Common myeloid progenitor, CD34-positive (primary cell): ENCODE measurements around the gene BNC2.

Experiments used
- CTCF ChIA-PET: fragments of 350-600 bp; sonication (Branson Sonifier 250); formaldehyde crosslinking; loops from one replicate; lab custom pipeline; 2021; ENCODE audit warnings: antibody characterized with exemption; lab: Charles Lee
- POLR2A ChIA-PET: fragments of 350-600 bp; sonication (Branson Sonifier 250); formaldehyde crosslinking; loops from one replicate; lab custom pipeline; 2021; ENCODE audit warnings: antibody characterized with exemption; lab: Charles Lee
- DNase-seq, 3 donors: peaks; one replicate each; pipeline versions ENCODE4 v3.0.0 to v3.0.0-alpha.2; 2013
- H3K27ac ChIP-seq, 2 experiments: 1 replicate in 1 of 2; 2 replicates in 1 of 2; pipeline ENCODE4 v1.7.0; 2013; ENCODE audit warnings: inconsistent platforms in 2 of 2, low read length in 2 of 2, mild to moderate bottlenecking in 2 of 2, low read depth in 1 of 2, moderate library complexity in 1 of 2; ENCODE audit not compliant: severe bottlenecking in 2 of 2, insufficient read depth in 1 of 2, poor library complexity in 1 of 2
- H3K27me3 ChIP-seq, 5 experiments: replicated peaks in 2 of 5; 1 replicate in 3 of 5; 2 replicates in 2 of 5; pipeline versions ENCODE4 v1.6.1 to v1.7.0; 2013; ENCODE audit warnings: low read length in 4 of 5, mild to moderate bottlenecking in 2 of 5, moderate library complexity in 2 of 5, inconsistent platforms in 1 of 5; ENCODE audit not compliant: insufficient read depth in 5 of 5, control insufficient read depth in 4 of 5
- H3K36me3 ChIP-seq, 4 experiments: 1 replicate in 2 of 4; 2 replicates in 2 of 4; pipeline versions ENCODE4 v1.6.1 to v1.7.0; 2013; ENCODE audit warnings: low read length in 3 of 4, control low read depth in 1 of 4, mild to moderate bottlenecking in 1 of 4; ENCODE audit not compliant: control insufficient read depth in 4 of 4, insufficient read depth in 4 of 4
- H3K4me1 ChIP-seq, 4 experiments: 1 replicate in 3 of 4; 2 replicates in 1 of 4; pipeline versions ENCODE4 v1.6.1 to v1.7.1; 2013; ENCODE audit warnings: low read length in 3 of 4, mild to moderate bottlenecking in 3 of 4, control low read depth in 1 of 4, inconsistent platforms in 1 of 4, moderate library complexity in 1 of 4; ENCODE audit not compliant: control insufficient read depth in 4 of 4, insufficient read depth in 4 of 4; ENCODE audit errors: control extremely low read depth in 1 of 4
- H3K4me3 ChIP-seq, 7 experiments: 1 replicate in 4 of 7; 2 replicates in 3 of 7; pipeline versions ENCODE4 v1.5.1 to v1.7.0; 2013; ENCODE audit warnings: mild to moderate bottlenecking in 7 of 7, low read length in 6 of 7, moderate library complexity in 6 of 7, inconsistent platforms in 2 of 7, low read depth in 2 of 7, control low read depth in 1 of 7; ENCODE audit not compliant: insufficient read depth in 4 of 7, control insufficient read depth in 1 of 7; ENCODE audit errors: extremely low read depth in 1 of 7
- H3K9me3 ChIP-seq, 5 experiments: 1 replicate in 4 of 5; 2 replicates in 1 of 5; pipeline versions ENCODE4 v1.6.1 to v1.7.1; 2013; ENCODE audit warnings: low read length in 4 of 5, mild to moderate bottlenecking in 2 of 5, inconsistent platforms in 1 of 5, low read depth in 1 of 5, moderate library complexity in 1 of 5; ENCODE audit not compliant: control insufficient read depth in 4 of 5, insufficient read depth in 2 of 5; ENCODE audit errors: control extremely low read depth in 1 of 5
- WGBS: methylation state at CpG from one replicate; pipeline ENCODE4 v1.1.5; 2013; ENCODE audit not compliant: insufficient coverage; 5-methylcytosine and 5-hydroxymethylcytosine counted together

BNC2 gene

DNA sequence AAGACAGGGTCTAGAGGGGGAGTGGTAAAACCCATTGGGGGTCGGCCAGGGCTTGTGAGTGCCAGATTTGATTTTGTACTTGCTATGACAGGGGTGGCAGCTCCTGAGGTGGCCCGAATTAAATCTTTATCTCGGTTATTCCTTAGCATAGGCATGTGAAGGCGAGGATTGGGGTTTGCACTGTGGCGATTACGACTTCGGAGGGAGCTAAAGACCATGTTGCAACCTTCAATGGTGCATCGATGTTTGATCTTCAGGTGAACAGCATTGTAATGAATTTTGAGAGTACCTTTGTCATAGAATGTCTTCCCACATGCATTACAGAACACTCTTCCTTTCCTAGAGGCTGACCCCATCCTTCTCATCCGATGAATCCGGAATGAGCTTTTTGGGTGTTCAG lies 433.9 kb downstream of the BNC2 start:
- ChIA-PET CTCF (no interaction called here), POLR2A (no interaction called here)
- no peak overlapping the region for H3K27ac ChIP-seq
- H3K4me3 ChIP-seq: no peak overlapping the region
- DNase-seq: no peak
- peaks cover 0 to 3% (median 0%) of the 10 kb centered on the region in 5 experiments for H3K9me3 ChIP-seq
- no peaks in the 10 kb centered on the region for H3K4me1 ChIP-seq
- H3K27me3 ChIP-seq: peaks cover 0 to 2% (median 0%) of the 10 kb centered on the region in 5 experiments
- 98% methylated on average over 10 of the region's 10 CpGs for WGBS
- no peaks in the 10 kb centered on the region for H3K36me3 ChIP-seq

DNA sequence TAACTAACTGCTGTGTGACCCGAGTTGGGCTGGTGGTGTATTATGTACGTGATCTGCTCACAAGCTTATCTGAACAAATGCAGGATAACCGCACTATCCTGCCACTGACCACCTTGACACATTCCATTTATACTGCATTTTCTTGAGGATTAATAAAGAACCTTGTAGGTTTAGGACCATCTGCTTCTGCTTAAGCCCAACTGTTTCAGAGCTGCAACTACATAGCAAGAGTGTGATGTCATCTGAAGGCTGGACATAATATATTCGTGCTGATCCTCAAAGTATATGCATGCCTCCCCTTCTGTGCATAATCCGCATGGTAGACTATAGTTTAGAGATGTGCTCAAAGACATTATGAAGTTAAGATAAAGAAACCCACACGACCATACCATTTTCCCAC lies 435.9 kb downstream of the BNC2 start:
- H3K27me3 ChIP-seq: peaks cover 0 to 2% (median 0%) of the 10 kb centered on the region in 5 experiments
- no peaks in the 10 kb centered on the region for H3K36me3 ChIP-seq
- H3K4me1 ChIP-seq: no peaks in the 10 kb centered on the region
- no peak overlapping the region for H3K27ac ChIP-seq
- POLR2A ChIA-PET: no interaction called here
- WGBS: 100% methylated on average over 2 of the region's 6 CpGs
- CTCF ChIA-PET: no interaction called here
- H3K4me3 ChIP-seq: no peak overlapping the region
- no peak for DNase-seq
- peaks cover 0 to 3% (median 0%) of the 10 kb centered on the region in 5 experiments for H3K9me3 ChIP-seq

DNA sequence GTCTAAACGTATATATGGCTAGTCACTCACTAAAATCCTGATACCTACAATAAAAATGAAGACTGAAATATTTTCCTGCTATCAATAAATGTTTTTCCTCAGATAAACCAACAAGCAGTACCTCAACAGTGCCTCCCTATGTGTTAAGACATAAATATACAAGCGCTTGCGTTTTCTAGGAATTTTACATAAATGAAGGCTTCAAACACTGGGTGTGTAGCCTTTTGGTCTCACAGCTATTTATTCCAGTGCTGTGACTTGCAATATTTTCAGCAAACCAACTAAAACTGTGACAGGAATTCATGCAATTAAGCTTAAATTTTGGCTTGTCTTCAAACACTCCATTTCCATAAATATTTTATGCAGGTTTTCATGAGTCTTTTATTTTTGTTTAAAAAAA lies 437.0 kb downstream of the BNC2 start:
- Histone ChIP-seq H3K36me3 (no peaks in the 10 kb centered on the region), H3K27me3 (peaks cover 0 to 2% (median 0%) of the 10 kb centered on the region in 5 experiments), H3K4me3 (no peak overlapping the region), H3K27ac (no peak overlapping the region), H3K9me3 (no peaks in the 10 kb centered on the region), H3K4me1 (no peaks in the 10 kb centered on the region)
- ChIA-PET POLR2A (no interaction called here), CTCF (no interaction called here)
- 100% methylated on average over 2 of the region's 3 CpGs for WGBS
- no peak for DNase-seq

DNA sequence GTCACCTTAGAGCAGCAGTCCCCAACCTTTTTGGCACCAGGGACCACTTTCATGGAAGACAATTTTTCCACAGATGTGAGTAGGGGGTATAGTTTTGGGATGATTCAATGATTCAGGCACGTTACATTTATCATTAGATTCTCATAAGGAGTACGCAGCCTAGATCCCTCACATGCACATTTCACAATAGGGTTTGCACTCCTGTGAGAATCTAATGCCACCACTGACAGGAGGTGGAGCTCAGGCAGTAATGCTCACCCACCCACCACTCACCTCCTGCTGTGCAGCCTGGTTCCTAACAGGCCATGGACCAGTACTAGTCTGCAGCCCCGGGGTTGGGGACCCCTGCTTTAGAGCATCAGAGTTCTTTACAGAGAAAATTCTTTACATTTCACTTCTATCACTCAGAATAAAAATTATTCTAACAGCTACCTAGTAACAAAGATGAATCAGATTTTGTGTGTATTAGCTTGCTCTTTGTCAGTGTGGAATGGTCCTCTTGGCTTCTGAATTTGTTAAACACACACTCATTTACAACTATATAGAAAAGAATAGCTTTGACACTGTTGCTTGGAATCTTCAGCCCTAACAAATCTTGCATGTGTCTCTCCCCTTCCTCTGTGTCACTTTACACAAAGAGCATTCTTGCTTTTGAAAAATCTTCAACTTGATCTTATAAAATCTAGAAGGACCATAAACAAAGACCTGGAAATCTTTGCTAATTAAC lies 438.6 kb downstream of the BNC2 start:
- ChIA-PET POLR2A (no interaction called here), CTCF (no interaction called here)
- DNase-seq: no peak
- H3K4me3 ChIP-seq: no peak overlapping the region
- no peaks in the 10 kb centered on the region for H3K27me3 ChIP-seq
- H3K36me3 ChIP-seq: no peaks in the 10 kb centered on the region
- H3K9me3 ChIP-seq: no peaks in the 10 kb centered on the region
- no peak overlapping the region for H3K27ac ChIP-seq
- WGBS: no CpG with 5 or more reads among the region's 3 CpGs
- H3K4me1 ChIP-seq: no peaks in the 10 kb centered on the region

DNA sequence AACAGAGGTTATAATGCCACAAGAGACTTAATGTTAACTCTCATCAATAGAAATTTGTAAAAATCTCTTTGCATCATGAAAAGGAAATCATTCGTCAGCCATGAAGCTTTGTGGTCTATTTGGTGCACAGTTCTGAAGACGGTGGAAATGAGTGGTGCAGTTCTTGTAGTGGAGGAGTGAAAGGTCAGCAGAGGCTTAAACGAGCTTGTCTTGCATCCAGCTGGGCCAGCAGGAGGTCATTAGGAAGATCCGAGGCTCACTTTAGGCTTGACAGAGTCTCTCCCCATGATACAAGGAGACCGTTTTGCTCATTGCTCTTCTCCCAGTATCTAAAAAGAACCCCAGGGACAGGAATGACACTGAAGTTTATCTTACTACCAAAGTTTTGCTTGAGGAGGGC lies 440.8 kb downstream of the BNC2 start:
- H3K36me3 ChIP-seq: no peaks in the 10 kb centered on the region
- H3K27ac ChIP-seq: no peak overlapping the region
- 52% methylated on average over 5 of the region's 5 CpGs for WGBS
- H3K4me3 ChIP-seq: no peak overlapping the region
- no peaks in the 10 kb centered on the region for H3K4me1 ChIP-seq
- peaks cover 0 to 2% (median 0%) of the 10 kb centered on the region in 5 experiments for H3K27me3 ChIP-seq
- ChIA-PET CTCF (no interaction called here), POLR2A (no interaction called here)
- DNase-seq: no peak
- no peaks in the 10 kb centered on the region for H3K9me3 ChIP-seq

DNA sequence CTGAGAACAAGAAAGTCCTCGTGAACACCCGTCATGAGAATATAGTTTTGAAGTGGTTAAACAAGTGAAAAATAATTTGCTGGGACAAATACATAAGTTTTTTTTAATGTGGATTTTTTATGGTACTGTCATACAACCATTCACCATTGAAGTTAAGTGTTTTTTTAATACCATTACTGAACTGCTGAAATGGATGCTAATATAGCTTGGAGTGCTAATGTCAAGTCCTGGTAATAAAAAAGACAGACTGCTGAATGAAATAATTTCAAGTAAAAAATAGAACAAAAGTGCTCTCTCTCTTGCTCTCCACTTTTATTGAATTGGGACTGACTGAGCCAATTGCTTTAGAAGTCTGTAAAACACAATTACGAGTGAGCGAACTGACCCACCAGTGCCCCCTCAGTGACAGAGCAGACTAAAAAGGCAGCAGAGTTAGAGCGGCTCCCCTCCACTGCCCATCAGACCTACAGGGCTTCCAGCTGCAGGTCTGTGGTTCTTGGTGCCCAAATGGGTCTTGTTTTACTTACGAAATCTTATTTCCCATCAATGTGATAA lies 442.5 kb downstream of the BNC2 start:
- ChIA-PET POLR2A (no interaction called here), CTCF (no interaction called here)
- Histone ChIP-seq H3K4me1 (no peaks in the 10 kb centered on the region), H3K36me3 (no peaks in the 10 kb centered on the region), H3K4me3 (no peak overlapping the region), H3K9me3 (no peaks in the 10 kb centered on the region), H3K27ac (no peak overlapping the region), H3K27me3 (peaks cover 0 to 2% (median 0%) of the 10 kb centered on the region in 5 experiments)
- DNase-seq: no peak
- 96% methylated on average over 3 of the region's 6 CpGs for WGBS

DNA sequence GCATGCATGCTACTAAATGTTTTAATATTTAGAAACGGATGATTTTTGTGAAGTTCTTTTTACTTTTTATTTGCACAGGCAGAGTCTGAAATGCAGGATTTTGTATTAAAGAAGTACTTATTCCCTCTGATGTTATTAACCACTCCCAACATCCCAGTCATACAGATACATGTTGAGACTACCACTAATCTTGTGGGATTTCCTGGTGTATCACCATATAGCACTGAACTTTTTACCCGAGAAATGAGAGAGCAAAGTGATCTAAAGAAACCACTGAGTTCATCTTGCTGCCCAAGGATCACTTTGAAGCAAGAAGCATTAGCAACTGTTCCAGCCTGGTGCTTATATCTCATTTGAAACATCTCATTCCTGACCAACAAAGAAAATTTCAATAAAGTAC lies 443.8 kb downstream of the BNC2 start:
- WGBS: 91% methylated on average over 1 of the region's 2 CpGs
- no peak overlapping the region for H3K27ac ChIP-seq

More for the DNA sequence above, 443.8 kb downstream of the BNC2 start:
- H3K4me3 ChIP-seq: no peak overlapping the region
- POLR2A ChIA-PET: no interaction called here
- H3K27me3 ChIP-seq: peaks cover 0 to 3% (median 0%) of the 10 kb centered on the region in 5 experiments
- DNase-seq: no peak
- H3K9me3 ChIP-seq: no peaks in the 10 kb centered on the region
- no peaks in the 10 kb centered on the region for H3K4me1 ChIP-seq
- CTCF ChIA-PET: no interaction called here
- H3K36me3 ChIP-seq: no peaks in the 10 kb centered on the region
